A673 (cell line): ENCODE data around the gene GMIP. TPM values are rescaled to one million over a fixed set of nuclear protein-coding genes. Genes with fewer than 3 reads are reported as not detected.
A peak's percentile ranks its signal among the peaks of the same experiment; 100 is the strongest.

ENCODE experiments used
- BruUV-seq: library from RNA; stranded (reverse); fragments of 400-500 nt; replicated peaks from 2 replicates; lab custom pipeline; 2021; lab: Mats Ljungman, UMichigan
- CTCF ChIA-PET: fragments of 300-600 bp; sonication (Branson Sonifier 250); formaldehyde crosslinking; loops from one replicate; lab custom pipeline; 2022; ENCODE audit warnings: antibody characterized with exemption; lab: Charles Lee
- POLR2A ChIA-PET: fragments of 300-600 bp; sonication (Branson Sonifier 250); formaldehyde crosslinking; loops from one replicate; lab custom pipeline; 2022; ENCODE audit warnings: antibody characterized with exemption; ENCODE audit not compliant: low non-redundant PET; lab: Charles Lee
- DNase-seq: peaks from one replicate; pipeline ENCODE4 v3.0.0-alpha.2; 2015; ENCODE audit warnings: low spot score
- H3K27ac ChIP-seq: fragments of 200-600 bp; sonication (generic); 2 replicates; pipeline ENCODE4 v1.5.1; 2016; ENCODE audit warnings: mixed run types, low read depth, mild to moderate bottlenecking, mixed read lengths, antibody characterized with exemption, low read length; ENCODE audit not compliant: poor library complexity, severe bottlenecking
- H3K27me3 ChIP-seq: fragments of 200-600 bp; sonication (generic); replicated peaks from 2 replicates; pipeline ENCODE4 v1.6.1; 2017; ENCODE audit warnings: mixed run types, low read depth, mild to moderate bottlenecking, mixed read lengths, antibody characterized with exemption, low read length; ENCODE audit not compliant: insufficient read depth, poor library complexity
- H3K36me3 ChIP-seq: fragments of 200-600 bp; sonication (generic); 2 replicates; pipeline ENCODE4 v1.6.1; 2016; ENCODE audit warnings: mixed run types, mild to moderate bottlenecking, mixed read lengths, antibody characterized with exemption, low read length; ENCODE audit not compliant: insufficient read depth, poor library complexity, severe bottlenecking
- H3K4me1 ChIP-seq: fragments of 200-600 bp; sonication (generic); 2 replicates; pipeline ENCODE4 v1.6.1; 2017; ENCODE audit warnings: mixed run types, mild to moderate bottlenecking, mixed read lengths, antibody characterized with exemption, low read length; ENCODE audit not compliant: insufficient read depth, poor library complexity, severe bottlenecking
- H3K4me3 ChIP-seq: fragments of 200-600 bp; sonication (generic); 2 replicates; pipeline ENCODE4 v1.5.1; 2016; ENCODE audit warnings: low read depth, mixed run types, mild to moderate bottlenecking, mixed read lengths, low read length; ENCODE audit not compliant: poor library complexity, severe bottlenecking
- H3K9me3 ChIP-seq: fragments of 200-600 bp; sonication (generic); 2 replicates; pipeline ENCODE4 v1.6.1; 2016; ENCODE audit warnings: mixed run types, low read depth, mild to moderate bottlenecking, mixed read lengths, antibody characterized with exemption, low read length; ENCODE audit not compliant: poor library complexity, severe bottlenecking
- EZH2 ChIP-seq: fragments of 200-600 bp; sonication (generic); IDR thresholded peaks from 2 replicates; pipeline ENCODE4 v1.6.1; 2017; ENCODE audit warnings: borderline replicate concordance, low read depth, mild to moderate bottlenecking, mixed read lengths, antibody characterized with exemption, low read length; ENCODE audit not compliant: poor library complexity, severe bottlenecking
- intact Hi-C: fragments of 100-400 bp; cut with micrococcal nuclease; formaldehyde crosslinking; loops from one replicate; pipeline ENCODE4 v1.10.0; 2022; ENCODE audit not compliant: unreplicated experiment
- total RNA-seq: library from RNA; stranded (reverse); gene quantifications from 2 replicates; pipeline ENCODE4 v1.2.3, GENCODE V29; 2021
- TF ChIP-seq, protein P1 (sequence below): fragments of 300-800, 200-600 bp; sonication (generic); conservative IDR thresholded peaks from 2 replicates; pipeline ENCODE4 v1.5.1; 2017; ENCODE audit warnings: low read depth, mild to moderate bottlenecking, antibody characterized with exemption, low read length, moderate library complexity, mixed read lengths

Gene GMIP
- total RNA-seq, 1 experiment from 2014 or later, result 9.0 TPM

DNA sequence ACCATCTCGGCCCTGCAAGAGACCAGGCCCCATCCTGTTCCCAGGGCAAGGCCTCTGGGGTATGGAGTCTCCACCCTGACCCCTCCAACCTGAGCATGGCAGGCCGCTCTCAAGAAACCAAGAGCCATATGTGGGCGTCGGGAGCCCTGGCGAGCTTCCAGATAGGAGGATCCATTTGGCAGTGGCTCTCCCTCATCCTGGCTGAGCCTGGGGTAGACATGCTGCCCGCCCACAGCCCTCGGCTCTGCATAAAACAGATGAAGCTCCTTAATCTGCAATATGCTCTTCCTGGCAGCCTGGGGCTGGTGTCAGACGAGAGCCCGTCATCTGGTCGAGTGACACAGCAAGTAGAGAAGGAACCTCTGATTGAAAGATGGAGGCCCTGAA is 13.9 kb upstream of the GMIP start:
- DNase-seq, result peak; percentile 51
- H3K27me3 ChIP-seq, result no peaks in the 10 kb centered on the region
- TF ChIP-seq EZH2, result no peak
- TF ChIP-seq, protein P1, sequence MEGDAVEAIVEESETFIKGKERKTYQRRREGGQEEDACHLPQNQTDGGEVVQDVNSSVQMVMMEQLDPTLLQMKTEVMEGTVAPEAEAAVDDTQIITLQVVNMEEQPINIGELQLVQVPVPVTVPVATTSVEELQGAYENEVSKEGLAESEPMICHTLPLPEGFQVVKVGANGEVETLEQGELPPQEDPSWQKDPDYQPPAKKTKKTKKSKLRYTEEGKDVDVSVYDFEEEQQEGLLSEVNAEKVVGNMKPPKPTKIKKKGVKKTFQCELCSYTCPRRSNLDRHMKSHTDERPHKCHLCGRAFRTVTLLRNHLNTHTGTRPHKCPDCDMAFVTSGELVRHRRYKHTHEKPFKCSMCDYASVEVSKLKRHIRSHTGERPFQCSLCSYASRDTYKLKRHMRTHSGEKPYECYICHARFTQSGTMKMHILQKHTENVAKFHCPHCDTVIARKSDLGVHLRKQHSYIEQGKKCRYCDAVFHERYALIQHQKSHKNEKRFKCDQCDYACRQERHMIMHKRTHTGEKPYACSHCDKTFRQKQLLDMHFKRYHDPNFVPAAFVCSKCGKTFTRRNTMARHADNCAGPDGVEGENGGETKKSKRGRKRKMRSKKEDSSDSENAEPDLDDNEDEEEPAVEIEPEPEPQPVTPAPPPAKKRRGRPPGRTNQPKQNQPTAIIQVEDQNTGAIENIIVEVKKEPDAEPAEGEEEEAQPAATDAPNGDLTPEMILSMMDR, result no peak
- ChIA-PET CTCF (no interaction called here), POLR2A (no interaction called here)
- peaks cover 8% of the 10 kb centered on the region for H3K4me1 ChIP-seq
- H3K9me3 ChIP-seq, result no peaks in the 10 kb centered on the region
- intact Hi-C loops, result no loop called here
- peaks cover 65% of the 10 kb centered on the region for H3K36me3 ChIP-seq
- H3K27ac ChIP-seq, result peak overlapping the region; percentile 47
- H3K4me3 ChIP-seq, result no peak overlapping the region
- BruUV-seq, result no TSS peak

DNA sequence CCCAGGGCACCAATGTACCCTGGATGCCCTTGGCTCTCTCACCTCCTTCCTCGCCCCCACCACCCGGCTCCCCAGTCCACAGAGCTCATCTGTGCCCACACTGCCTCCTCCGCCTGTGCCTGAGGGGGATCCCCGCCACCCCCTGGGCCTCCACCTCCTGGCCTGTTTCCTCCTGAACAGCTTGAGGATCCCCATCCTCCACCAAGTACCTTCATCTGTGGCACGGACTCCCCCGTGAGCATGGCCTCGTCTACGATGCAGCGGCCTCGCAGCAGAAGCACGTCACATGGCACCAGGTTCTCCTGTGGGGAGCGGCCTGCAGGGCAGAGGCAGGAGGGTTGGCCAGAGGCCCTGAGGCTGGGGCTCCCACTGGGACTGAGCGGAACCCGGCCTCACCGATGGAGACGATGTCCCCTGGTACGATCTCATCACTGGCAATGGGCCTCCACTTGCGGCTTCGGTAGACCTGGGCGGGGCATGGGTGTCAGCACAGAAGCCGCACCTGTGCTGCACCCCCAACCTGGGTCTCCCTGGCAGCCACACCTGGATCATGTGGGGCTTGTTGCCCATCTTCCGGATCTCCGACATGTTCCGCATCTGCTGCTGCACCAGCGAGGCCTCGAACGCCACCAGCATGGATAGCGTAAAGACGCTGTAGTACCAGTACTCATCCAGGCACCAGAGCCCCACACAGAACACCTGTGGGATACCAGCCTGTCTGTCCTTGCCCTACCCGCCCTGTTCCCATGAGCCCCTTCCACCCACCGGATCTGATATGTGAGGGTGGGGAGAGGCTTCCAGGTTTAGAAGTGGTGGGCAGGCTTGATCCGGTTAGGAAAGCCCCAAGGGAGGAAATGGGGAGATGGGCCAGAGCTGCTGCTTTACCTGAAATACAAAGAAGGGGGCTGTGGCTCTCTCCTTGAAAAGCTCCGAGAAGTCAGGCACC is 13.3 kb upstream of the GMIP start:
- no peaks in the 10 kb centered on the region for H3K27me3 ChIP-seq
- no peak for TF ChIP-seq EZH2
- TF ChIP-seq, protein P1, result no peak
- H3K36me3 ChIP-seq, result peaks cover 69% of the 10 kb centered on the region
- no TSS peak for BruUV-seq
- no peak overlapping the region for H3K4me3 ChIP-seq
- POLR2A ChIA-PET, result no interaction called here
- intact Hi-C loops, result no loop called here
- DNase-seq, result no peak
- CTCF ChIA-PET, result no interaction called here
- H3K4me1 ChIP-seq, result peaks cover under 1% of the 10 kb centered on the region
- H3K9me3 ChIP-seq, result no peaks in the 10 kb centered on the region
- H3K27ac ChIP-seq, result peak overlapping the region; percentile 47

DNA sequence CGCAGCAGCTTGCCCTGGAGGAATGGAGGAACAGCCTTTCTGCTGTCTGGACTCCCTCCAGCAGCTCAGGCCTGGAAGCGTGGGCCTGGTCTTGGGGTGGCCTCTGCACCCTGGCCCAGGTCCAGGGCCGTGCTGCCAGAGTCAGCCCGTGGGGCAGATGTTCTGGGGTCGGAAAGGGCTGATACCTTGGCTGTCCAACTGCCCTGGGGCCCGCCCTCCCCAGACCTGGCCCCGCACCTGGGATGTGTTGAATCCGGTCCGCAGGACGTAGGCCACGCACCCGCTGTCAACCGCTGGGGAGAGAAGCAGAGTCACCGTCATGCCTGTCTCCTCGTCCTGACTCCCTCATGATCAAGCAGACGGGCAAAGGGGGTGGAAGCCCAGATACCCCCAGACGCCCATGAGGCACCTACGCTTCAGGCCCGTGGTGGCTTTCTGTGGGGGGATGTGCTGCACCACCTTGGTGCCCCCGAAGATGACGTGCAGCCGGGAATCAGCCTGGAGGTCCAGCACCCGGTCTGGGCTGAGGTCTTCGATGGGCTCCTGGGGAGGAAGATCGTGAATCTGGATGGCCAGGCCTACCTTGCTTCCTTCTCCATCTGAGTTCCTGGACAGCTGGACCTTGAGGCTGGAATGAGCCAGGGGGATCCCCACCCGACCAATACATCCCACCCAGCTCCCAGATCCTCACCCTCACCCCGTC is 12.3 kb upstream of the GMIP start:
- no peaks in the 10 kb centered on the region for H3K9me3 ChIP-seq
- H3K4me1 ChIP-seq, result no peaks in the 10 kb centered on the region
- TF ChIP-seq, protein P1, result no peak
- no peak for TF ChIP-seq EZH2
- intact Hi-C loops, result no loop called here
- H3K4me3 ChIP-seq, result no peak overlapping the region
- no peak for DNase-seq
- H3K27me3 ChIP-seq, result no peaks in the 10 kb centered on the region
- no TSS peak for BruUV-seq
- ChIA-PET POLR2A (no interaction called here), CTCF (no interaction called here)
- peaks cover 78% of the 10 kb centered on the region for H3K36me3 ChIP-seq
- H3K27ac ChIP-seq, result no peak overlapping the region
